Fibroblast of the aortic adventitia (primary cell): ENCODE results near the gene ROM1. TPM values are rescaled to one million over a fixed set of nuclear protein-coding genes. Genes with fewer than 3 reads are reported as not detected.

ENCODE experiments used
- DNase-seq: peaks from one replicate; pipeline ENCODE4 v3.0.0-alpha.2; 2010; ENCODE audit warnings: low read depth
- H3K4me3 ChIP-seq: 2 replicates; pipeline ENCODE4 v1.5.1; 2011; ENCODE audit warnings: low read depth, mild to moderate bottlenecking, control low read depth, low read length, moderate library complexity
- CTCF ChIP-seq: IDR thresholded peaks from 2 replicates; pipeline ENCODE4 v1.5.1; 2011; ENCODE audit warnings: mild to moderate bottlenecking, low read length, control low read depth, inconsistent platforms; ENCODE audit not compliant: insufficient read depth
- total RNA-seq: library from RNA; depleted of rRNA; stranded (reverse); fragments of >200 nt; gene quantifications from 2 replicates; pipeline ENCODE4 v1.2.3, GENCODE V29; 2012; ENCODE audit warnings: low replicate concordance

The ROM1 gene
- total RNA-seq, 1 donor = 4.6 TPM

GRCh38 chr11:62603776-62604299 is 9.2 kb upstream of the ROM1 start:
- no peak for DNase-seq
- TF ChIP-seq CTCF = no peak
- H3K4me3 ChIP-seq = no peak overlapping the region

- no peak for DNase-seq
- TF ChIP-seq CTCF = no peak
- H3K4me3 ChIP-seq = no peak overlapping the region
Observed at GRCh38 chr11:62604460-62605120, 8.5 kb upstream of the ROM1 start.

GRCh38 chr11:62605467-62605866 is 7.6 kb upstream of the ROM1 start:
- TF ChIP-seq CTCF = no peak
- H3K4me3 ChIP-seq = no peak overlapping the region
- no peak for DNase-seq

- DNase-seq = no peak
- TF ChIP-seq CTCF = no peak
- no peak overlapping the region for H3K4me3 ChIP-seq
Observed at GRCh38 chr11:62605902-62606301, 7.2 kb upstream of the ROM1 start.

GRCh38 chr11:62607714-62608113 is 5.3 kb upstream of the ROM1 start:
- no peak overlapping the region for H3K4me3 ChIP-seq
- TF ChIP-seq CTCF = no peak
- DNase-seq = no peak

GRCh38 chr11:62608776-62609175 is 4.3 kb upstream of the ROM1 start:
- no peak for TF ChIP-seq CTCF

GRCh38 chr11:62610403-62610802 is 2.7 kb upstream of the ROM1 start:
- no peak overlapping the region for H3K4me3 ChIP-seq
- no peak for TF ChIP-seq CTCF
- DNase-seq = no peak

More at GRCh38 chr11:62608776-62609175, 4.3 kb upstream of the ROM1 start:
- no peak for DNase-seq
- H3K4me3 ChIP-seq = no peak overlapping the region
